Stimulated activated CD8-positive, alpha-beta memory T cell treated with anti-CD3 and anti-CD28 coated beads, Interleukin-7, amount 100 ng/mL, for 24 hours (primary cell): ENCODE results near the gene ZNF280A.
"Not testable (repeated sequence)": the region's sequence is repeated elsewhere in the genome, so short reads cannot be mapped to it uniquely, and the experiment has no call there.

Source experiments
- DNase-seq: peaks from one replicate; pipeline ENCODE4 v3.0.0-alpha.2; 2020; ENCODE audit warnings: low read depth

Gene ZNF280A

GRCh38 chr22:22510833-22511232 is 9.2 kb downstream of the ZNF280A start:
- DNase-seq: not testable (repeated sequence)

DNA sequence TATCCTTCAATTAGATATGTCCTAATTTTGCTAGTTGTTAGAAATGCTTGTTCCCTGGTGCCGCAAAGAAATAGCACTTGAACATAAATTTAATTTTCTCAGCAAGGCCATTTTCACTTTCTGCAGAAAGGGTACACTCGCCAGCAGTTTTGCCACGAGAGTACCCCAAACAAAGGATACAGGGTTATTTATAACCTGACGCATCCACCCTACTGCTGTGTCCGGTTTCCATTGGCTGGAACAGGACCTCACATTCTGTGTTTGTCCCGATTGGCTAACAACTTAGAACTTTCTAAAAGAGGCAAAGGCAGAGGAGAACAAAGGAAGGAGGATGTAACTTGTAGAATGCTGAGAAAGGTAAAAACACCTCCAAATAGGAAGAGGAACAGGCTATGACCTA is 10.2 kb downstream of the ZNF280A start:
- not testable (repeated sequence) for DNase-seq

- peak; percentile 65 for DNase-seq
Observed at GRCh38 chr22:22508274-22509176, 11.5 kb downstream of the ZNF280A start, which contains the start of gene ZNF280B. Gene ZNF280B (minus strand): TSS chr22:22508742. CDS start chr22:22489398, 19,344 bp downstream.

DNA sequence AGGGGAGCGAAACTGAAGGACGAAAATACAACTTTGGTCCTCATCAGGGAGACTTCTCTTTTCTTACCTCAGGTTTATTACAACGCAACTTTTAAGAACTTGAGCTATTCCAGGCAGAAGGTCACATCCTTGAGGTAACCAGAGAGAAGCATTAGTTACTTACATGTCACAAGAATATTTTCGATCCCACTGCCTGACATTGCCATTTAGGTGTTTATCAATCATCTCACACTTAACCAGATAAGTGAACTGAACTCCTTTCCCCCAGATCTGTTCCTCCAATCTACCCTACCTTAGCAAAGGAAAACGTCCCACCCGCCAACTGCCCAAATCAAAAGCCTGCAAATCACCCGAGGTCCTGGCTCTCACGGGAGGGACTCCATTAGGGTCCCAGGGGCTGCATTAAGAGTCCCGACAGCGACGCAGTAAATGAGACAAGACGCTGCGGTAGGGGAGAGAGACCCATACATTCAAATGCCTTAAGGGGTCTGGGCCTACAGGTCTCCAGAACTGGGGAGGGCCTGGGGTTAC is 12.3 kb downstream of the ZNF280A start:
- DNase-seq: no peak

DNA sequence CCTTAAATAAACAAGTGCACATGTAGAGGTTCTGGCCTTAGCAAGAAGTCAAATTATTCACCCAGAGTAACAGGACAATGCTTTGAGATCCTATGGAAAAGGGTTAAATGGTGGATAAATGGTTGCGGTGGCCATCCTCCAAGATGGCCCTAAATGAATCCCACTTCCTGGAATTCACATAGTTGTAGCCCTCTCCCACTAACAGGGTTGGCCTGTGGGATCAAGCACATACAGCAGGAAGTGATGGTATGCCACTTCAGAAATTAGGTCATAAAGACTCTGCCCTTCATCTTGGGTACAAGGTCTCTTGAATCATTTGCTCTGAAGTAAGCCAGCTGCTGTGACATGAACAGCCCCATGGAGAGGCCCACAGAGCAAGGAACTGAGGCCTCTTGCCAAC is 13.3 kb downstream of the ZNF280A start:
- DNase-seq: no peak

DNA sequence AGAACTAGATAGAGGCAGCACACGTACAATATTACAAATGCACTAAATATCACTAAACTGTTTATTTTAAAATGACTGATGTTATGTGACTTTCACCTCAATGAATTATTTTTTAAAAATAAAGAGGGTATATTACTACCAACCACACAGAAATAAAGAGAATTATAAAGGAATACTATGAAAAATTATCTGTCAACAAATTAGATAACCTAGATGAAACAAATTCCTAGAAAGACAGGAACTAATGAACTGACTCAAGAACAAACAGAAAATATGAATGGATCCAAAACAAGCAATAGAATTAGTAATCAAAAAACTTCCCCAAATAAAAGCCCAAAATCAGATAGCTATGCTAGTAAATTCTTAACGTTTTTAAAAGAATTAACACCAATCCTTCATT is 21.8 kb downstream of the ZNF280A start:
- DNase-seq: no peak

DNA sequence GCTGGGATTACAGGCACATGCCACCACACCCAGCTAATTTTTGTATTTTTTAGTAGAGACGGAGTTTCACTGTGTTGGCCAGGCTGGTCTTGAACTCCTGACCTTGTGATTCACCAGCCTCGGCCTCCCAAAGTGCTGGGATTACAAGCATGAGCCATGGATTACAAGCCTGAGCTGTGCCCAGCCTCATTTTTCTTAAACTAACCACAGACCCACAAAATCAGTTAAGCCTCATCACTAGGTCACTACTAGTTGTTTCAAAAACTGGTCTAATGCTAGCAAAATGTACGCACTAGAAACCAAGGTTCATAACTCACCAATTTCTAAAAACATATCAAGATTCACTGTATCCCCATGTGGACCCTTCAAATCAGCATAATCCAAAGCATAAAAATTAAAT is 28.5 kb downstream of the ZNF280A start:
- not testable (repeated sequence) for DNase-seq

DNA sequence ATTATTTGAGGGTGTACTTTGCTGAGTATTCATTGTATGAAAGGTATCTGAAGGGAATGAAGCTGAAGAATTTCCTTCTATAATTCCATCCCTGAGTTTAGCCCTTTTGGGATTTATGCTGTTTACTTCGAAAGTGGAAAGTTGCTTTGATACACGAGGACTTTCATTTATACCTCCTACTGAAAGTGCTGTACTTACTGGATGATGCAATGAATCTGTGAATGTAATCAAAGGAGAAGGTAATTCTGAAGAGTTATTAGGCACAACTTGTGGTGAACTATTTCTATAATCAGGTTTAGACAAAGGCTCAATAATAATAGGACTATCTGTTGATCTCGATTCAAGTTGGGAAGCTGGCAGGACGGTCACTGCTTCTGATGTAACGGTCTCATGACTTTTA is 31.3 kb downstream of the ZNF280A start:
- no peak for DNase-seq

GRCh38 chr22:22487869-22488597 is 32.0 kb downstream of the ZNF280A start:
- DNase-seq: no peak

- DNase-seq: no peak
Observed at GRCh38 chr22:22487059-22487458, 33.0 kb downstream of the ZNF280A start.

GRCh38 chr22:22486132-22486899 is 33.8 kb downstream of the ZNF280A start:
- DNase-seq: no peak

GRCh38 chr22:22485524-22485923 is 34.5 kb downstream of the ZNF280A start:
- DNase-seq: no peak

DNA sequence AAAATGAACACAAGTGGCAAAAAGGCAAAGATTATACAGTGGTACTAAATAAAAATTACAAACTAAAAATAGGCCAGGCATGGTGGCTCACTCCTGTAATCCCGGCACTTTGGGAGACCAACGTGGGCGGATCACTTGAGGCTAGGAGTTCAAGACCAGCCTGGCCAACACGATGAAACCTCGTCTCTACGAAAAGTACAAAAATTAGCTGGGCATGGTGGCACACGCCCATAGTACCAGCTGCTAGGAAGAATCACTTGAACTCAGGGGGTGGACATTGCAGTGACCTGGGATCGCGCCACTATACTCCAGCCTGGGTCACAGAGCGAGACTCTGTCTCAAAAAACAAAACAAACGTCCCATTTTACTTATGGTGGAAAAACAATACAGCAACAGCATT is 36.0 kb downstream of the ZNF280A start:
- no peak for DNase-seq

DNA sequence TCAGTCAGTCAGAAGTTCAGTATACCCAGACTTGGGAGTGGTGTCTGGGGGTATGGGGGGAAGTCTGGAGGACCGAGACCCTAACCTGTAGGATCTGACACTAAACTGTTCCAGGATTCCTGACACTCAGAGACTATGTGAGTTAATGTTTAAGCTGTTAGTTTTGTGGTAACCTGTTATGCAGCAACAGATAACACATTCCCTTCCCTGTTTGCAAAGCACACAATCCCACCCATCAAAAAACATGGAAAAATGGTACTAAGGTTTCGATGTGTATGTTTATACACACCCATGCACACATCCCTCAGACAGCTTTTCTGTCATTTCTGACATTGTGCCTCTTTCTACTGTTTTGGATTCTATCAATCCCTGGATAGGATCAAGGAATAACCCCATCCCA is 39.1 kb downstream of the ZNF280A start:
- DNase-seq: no peak

GRCh38 chr22:22479999-22480532 is 40.0 kb downstream of the ZNF280A start:
- no peak for DNase-seq

DNA sequence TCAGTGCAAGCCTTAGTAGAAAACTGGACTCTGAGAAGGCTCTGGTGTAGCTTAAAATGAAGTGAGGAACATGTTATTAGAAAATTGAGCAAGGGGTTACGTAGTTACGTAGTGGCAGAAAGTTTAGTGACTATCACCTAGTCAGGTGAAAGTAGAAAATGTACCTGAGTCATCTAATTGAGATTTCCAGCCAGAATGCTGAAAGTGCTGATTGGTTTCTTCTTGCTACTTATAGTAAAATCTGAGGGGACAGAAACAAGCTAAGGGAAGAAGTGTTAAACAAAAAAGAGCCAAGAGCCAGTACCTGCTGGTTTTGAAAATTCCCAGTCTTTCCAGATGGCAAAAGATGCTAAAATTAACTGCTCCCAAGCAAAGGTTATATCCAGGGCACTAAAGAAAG is 41.0 kb downstream of the ZNF280A start:
- no peak for DNase-seq

DNA sequence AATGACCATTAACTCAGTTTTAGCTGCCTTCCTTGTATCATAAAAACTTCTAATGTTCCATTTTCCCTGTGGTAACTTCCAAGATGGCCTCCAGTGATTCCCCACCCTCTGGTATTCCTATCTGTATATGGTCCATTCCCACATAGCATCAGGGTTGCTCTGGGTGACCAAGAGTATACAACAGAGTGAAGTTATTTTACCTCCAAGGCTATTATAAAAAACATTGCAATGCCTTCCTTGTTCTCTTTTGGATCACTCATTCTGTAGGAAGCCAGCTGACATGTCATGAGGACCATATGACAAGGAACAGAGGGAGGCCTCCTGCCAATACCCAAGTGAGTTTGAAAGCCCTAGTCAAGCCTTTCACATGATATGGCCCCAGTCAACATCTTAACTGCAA is 41.6 kb downstream of the ZNF280A start:
- no peak for DNase-seq

DNA sequence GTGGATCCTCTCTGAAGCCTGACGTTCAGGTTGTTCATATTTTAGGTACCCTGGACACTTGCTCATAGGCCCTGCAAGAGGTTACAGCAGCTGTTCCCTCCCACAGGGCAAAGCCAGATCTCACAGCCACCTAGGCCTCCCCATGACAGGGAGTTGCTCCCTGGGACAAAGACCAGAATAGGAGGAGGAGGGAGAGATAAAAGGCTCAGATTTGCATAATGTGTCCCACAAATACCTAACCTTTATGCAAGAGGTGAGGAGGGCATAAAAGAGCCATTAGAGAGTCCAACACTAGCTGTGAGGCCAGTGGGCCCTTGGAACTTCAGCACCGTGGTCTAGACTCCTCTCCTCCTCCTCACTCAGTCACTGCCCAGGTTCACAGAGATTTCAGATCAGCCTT is 45.3 kb downstream of the ZNF280A start:
- DNase-seq: no peak

GRCh38 chr22:22471104-22471503 is 49.0 kb downstream of the ZNF280A start:
- not testable (repeated sequence) for DNase-seq

DNA sequence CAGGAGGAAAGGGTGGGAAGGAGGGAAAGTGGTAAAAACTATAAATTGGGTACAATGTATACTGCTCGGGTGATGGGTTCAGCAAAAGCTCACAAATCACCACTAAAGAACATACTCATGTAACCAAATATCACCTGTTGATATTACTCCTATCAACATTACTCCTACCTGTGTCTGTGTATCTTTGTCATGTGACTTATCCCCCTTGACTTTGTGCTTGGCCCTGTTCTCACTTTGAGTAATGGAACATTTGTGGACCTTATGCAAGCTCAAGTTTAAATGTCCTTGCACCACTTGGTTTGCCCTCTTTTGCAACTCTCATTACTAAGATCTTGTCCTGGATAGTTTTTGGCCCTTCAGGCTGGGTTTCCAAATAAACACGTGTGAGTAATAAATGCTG is 50.5 kb downstream of the ZNF280A start:
- DNase-seq: no peak

GRCh38 chr22:22468794-22469469 is 51.1 kb downstream of the ZNF280A start:
- not testable (repeated sequence) for DNase-seq
